CD4-positive, alpha-beta T cell treated with Interleukin-17A for 1 hour (primary cell): ENCODE measurements around the gene ZPR1.
"Not testable (repeated sequence)": the region's sequence is repeated elsewhere in the genome, so short reads cannot be mapped to it uniquely, and the experiment has no call there.

ENCODE experiments used
- DNase-seq: peaks from one replicate; pipeline ENCODE4 v3.0.0-alpha.2; 2020

ZPR1 gene

GRCh38 chr11:116823031-116823843 is 35.4 kb upstream of the ZPR1 start, which contains the start of gene APOA4:
Gene APOA4, minus strand, starts transcription at chr11:116823304. Its CDS starts 113 bp downstream, at chr11:116823191.
- no peak for DNase-seq

GRCh38 chr11:116822575-116822974 is 34.8 kb upstream of the ZPR1 start:
- DNase-seq, result no peak

- no peak for DNase-seq
These were observed 33.5 kb upstream of the ZPR1 start for GRCh38 chr11:116821050-116821918.

GRCh38 chr11:116819049-116819448 is 31.2 kb upstream of the ZPR1 start:
- DNase-seq, result no peak

GRCh38 chr11:116814502-116814901 is 26.7 kb upstream of the ZPR1 start:
- no peak for DNase-seq

- DNase-seq, result no peak
These were observed 26.1 kb upstream of the ZPR1 start for GRCh38 chr11:116813781-116814471.

- no peak for DNase-seq
These were observed 25.3 kb upstream of the ZPR1 start for GRCh38 chr11:116813170-116813569.

GRCh38 chr11:116812109-116812508 is 24.3 kb upstream of the ZPR1 start:
- DNase-seq, result no peak

- DNase-seq, result no peak
These were observed 23.4 kb upstream of the ZPR1 start for GRCh38 chr11:116811194-116811593.

GRCh38 chr11:116808262-116809175 is 20.7 kb upstream of the ZPR1 start:
- DNase-seq, result no peak

GRCh38 chr11:116807601-116808261 is 19.9 kb upstream of the ZPR1 start:
- no peak for DNase-seq

GRCh38 chr11:116804001-116804400 is 16.2 kb upstream of the ZPR1 start:
- no peak for DNase-seq

GRCh38 chr11:116801662-116802061 is 13.8 kb upstream of the ZPR1 start:
- not testable (repeated sequence) for DNase-seq

- no peak for DNase-seq
These were observed 12.8 kb upstream of the ZPR1 start for GRCh38 chr11:116800610-116801009.

GRCh38 chr11:116798368-116798767 is 10.5 kb upstream of the ZPR1 start:
- no peak for DNase-seq

- no peak for DNase-seq
These were observed 10.0 kb upstream of the ZPR1 start for GRCh38 chr11:116797816-116798215.

GRCh38 chr11:116796548-116796947 is 8.7 kb upstream of the ZPR1 start:
- DNase-seq, result no peak

- no peak for DNase-seq
These were observed 7.0 kb upstream of the ZPR1 start for GRCh38 chr11:116794851-116795250.

- no peak for DNase-seq
These were observed 5.9 kb upstream of the ZPR1 start for GRCh38 chr11:116793772-116794097.

GRCh38 chr11:116792869-116793771 is 5.3 kb upstream of the ZPR1 start:
- DNase-seq, result no peak
